ENCODE results near the gene PLCL2.

The PLCL2 gene

GRCh38 chr3:16873872-16874271 lies 10.9 kb upstream of the PLCL2 start:
- no peak overlapping the region for H3K27ac ChIP-seq
- ChIA-PET CTCF (no interaction called here), POLR2A (ENCODE audit: low non-redundant PET) (no interaction called here)
- TF ChIP-seq CTCF (conservative IDR thresholded peaks at IDR 0.05; ENCODE audit: low read depth): no peak
- no peak for DNase-seq (ENCODE audit: low spot score)

- no peak for DNase-seq (ENCODE audit: low spot score)
- no peak overlapping the region for H3K27ac ChIP-seq
- POLR2A ChIA-PET (ENCODE audit: low non-redundant PET): no interaction called here
- CTCF ChIA-PET: no interaction called here
- TF ChIP-seq CTCF (conservative IDR thresholded peaks at IDR 0.05; ENCODE audit: low read depth): no peak
Measured at GRCh38 chr3:16875876-16876550, 8.7 kb upstream of the PLCL2 start.

GRCh38 chr3:16877505-16877904 lies 7.2 kb upstream of the PLCL2 start:
- no peak for DNase-seq (ENCODE audit: low spot score)
- no peak for TF ChIP-seq CTCF (conservative IDR thresholded peaks at IDR 0.05; ENCODE audit: low read depth)
- ChIA-PET POLR2A (ENCODE audit: low non-redundant PET) (no interaction called here), CTCF (no interaction called here)
- H3K27ac ChIP-seq: no peak overlapping the region

GRCh38 chr3:16877911-16878310 lies 6.8 kb upstream of the PLCL2 start:
- no peak for TF ChIP-seq CTCF (conservative IDR thresholded peaks at IDR 0.05; ENCODE audit: low read depth)
- CTCF ChIA-PET: no interaction called here
- no peak overlapping the region for H3K27ac ChIP-seq
- POLR2A ChIA-PET (ENCODE audit: low non-redundant PET): no interaction called here
- no peak for DNase-seq (ENCODE audit: low spot score)

- CTCF ChIA-PET: interaction anchor here (0.8 kb wide), 1 partner anchor 9 kb away, joined by 4 read pairs; no protein-coding TSS in a partner anchor
- no peak overlapping the region for H3K27ac ChIP-seq
- DNase-seq (ENCODE audit: low spot score): no peak
- TF ChIP-seq CTCF (conservative IDR thresholded peaks at IDR 0.05; ENCODE audit: low read depth): no peak
- POLR2A ChIA-PET (ENCODE audit: low non-redundant PET): no interaction called here
Measured at GRCh38 chr3:16881896-16882630, 2.7 kb upstream of the PLCL2 start.

GRCh38 chr3:16883057-16883722 lies 1.6 kb upstream of the PLCL2 start:
- ChIA-PET CTCF (no interaction called here), POLR2A (ENCODE audit: low non-redundant PET) (no interaction called here)
- H3K27ac ChIP-seq: no peak overlapping the region
- no peak for DNase-seq (ENCODE audit: low spot score)
- TF ChIP-seq CTCF (conservative IDR thresholded peaks at IDR 0.05; ENCODE audit: low read depth): no peak

Data from RWPE1 (cell line).